ENCODE measurements around the gene ACTN4. TPM values are rescaled to one million over a fixed set of nuclear protein-coding genes. Genes with fewer than 3 reads are reported as not detected.
"Not testable (repeated sequence)": the region's sequence is repeated elsewhere in the genome, so short reads cannot be mapped to it uniquely, and the experiment has no call there.

Gene ACTN4
- total and polyA plus RNA-seq, 2 experiments from 2014 or later = 68.9 to 427 TPM

DNA sequence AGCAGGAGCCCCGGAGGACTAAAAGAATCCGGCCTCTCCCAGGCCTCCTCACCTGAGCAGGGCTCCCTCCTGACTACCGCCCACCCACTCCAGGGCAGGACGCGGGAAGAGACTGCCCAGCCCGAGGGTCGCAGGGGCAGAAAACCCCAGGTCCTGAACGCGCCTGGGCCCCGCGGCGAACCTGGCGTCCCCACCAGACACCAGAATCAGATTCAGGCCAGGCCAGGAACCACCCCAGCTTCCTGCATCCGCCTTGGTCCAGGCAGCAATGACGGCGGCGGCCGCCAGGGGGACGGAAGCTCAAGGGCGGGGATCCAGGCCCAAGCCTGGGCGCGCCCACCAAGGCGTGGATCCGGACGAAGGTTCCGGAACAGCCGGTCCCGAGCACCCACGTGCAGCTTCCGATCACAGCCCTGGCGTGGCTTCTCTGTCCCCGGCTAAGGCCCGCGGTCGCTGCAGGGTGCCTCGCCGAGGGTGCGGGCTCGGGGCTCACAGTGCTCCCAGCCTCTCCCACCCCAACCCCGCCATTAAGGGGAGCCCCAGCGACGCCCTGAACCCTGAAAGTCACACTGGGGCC is 122.3 kb downstream of the ACTN4 start (continued):
- TF ChIP-seq, protein P1, sequence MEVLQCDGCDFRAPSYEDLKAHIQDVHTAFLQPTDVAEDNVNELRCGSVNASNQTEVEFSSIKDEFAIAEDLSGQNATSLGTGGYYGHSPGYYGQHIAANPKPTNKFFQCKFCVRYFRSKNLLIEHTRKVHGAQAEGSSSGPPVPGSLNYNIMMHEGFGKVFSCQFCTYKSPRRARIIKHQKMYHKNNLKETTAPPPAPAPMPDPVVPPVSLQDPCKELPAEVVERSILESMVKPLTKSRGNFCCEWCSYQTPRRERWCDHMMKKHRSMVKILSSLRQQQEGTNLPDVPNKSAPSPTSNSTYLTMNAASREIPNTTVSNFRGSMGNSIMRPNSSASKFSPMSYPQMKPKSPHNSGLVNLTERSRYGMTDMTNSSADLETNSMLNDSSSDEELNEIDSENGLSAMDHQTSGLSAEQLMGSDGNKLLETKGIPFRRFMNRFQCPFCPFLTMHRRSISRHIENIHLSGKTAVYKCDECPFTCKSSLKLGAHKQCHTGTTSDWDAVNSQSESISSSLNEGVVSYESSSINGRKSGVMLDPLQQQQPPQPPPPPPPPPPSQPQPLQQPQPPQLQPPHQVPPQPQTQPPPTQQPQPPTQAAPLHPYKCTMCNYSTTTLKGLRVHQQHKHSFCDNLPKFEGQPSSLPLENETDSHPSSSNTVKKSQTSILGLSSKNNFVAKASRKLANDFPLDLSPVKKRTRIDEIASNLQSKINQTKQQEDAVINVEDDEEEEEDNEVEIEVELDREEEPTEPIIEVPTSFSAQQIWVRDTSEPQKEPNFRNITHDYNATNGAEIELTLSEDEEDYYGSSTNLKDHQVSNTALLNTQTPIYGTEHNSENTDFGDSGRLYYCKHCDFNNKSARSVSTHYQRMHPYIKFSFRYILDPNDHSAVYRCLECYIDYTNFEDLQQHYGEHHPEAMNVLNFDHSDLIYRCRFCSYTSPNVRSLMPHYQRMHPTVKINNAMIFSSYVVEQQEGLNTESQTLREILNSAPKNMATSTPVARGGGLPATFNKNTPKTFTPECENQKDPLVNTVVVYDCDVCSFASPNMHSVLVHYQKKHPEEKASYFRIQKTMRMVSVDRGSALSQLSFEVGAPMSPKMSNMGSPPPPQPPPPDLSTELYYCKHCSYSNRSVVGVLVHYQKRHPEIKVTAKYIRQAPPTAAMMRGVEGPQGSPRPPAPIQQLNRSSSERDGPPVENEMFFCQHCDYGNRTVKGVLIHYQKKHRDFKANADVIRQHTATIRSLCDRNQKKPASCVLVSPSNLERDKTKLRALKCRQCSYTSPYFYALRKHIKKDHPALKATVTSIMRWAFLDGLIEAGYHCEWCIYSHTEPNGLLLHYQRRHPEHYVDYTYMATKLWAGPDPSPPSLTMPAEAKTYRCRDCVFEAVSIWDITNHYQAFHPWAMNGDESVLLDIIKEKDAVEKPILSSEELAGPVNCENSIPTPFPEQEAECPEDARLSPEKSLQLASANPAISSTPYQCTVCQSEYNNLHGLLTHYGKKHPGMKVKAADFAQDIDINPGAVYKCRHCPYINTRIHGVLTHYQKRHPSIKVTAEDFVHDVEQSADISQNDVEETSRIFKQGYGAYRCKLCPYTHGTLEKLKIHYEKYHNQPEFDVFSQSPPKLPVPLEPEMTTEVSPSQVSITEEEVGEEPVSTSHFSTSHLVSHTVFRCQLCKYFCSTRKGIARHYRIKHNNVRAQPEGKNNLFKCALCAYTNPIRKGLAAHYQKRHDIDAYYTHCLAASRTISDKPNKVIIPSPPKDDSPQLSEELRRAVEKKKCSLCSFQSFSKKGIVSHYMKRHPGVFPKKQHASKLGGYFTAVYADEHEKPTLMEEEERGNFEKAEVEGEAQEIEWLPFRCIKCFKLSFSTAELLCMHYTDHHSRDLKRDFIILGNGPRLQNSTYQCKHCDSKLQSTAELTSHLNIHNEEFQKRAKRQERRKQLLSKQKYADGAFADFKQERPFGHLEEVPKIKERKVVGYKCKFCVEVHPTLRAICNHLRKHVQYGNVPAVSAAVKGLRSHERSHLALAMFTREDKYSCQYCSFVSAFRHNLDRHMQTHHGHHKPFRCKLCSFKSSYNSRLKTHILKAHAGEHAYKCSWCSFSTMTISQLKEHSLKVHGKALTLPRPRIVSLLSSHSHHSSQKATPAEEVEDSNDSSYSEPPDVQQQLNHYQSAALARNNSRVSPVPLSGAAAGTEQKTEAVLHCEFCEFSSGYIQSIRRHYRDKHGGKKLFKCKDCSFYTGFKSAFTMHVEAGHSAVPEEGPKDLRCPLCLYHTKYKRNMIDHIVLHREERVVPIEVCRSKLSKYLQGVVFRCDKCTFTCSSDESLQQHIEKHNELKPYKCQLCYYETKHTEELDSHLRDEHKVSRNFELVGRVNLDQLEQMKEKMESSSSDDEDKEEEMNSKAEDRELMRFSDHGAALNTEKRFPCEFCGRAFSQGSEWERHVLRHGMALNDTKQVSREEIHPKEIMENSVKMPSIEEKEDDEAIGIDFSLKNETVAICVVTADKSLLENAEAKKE (CRISPR knock-in tag; IDR thresholded peaks at IDR 0.05) = no peak
- TF ChIP-seq, protein P2, sequence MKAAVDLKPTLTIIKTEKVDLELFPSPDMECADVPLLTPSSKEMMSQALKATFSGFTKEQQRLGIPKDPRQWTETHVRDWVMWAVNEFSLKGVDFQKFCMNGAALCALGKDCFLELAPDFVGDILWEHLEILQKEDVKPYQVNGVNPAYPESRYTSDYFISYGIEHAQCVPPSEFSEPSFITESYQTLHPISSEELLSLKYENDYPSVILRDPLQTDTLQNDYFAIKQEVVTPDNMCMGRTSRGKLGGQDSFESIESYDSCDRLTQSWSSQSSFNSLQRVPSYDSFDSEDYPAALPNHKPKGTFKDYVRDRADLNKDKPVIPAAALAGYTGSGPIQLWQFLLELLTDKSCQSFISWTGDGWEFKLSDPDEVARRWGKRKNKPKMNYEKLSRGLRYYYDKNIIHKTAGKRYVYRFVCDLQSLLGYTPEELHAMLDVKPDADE (IDR thresholded peaks at IDR 0.05) = no peak
- TF ChIP-seq ZNF331 (CRISPR knock-in tag; IDR thresholded peaks at IDR 0.05; ENCODE audit: low read depth) = no peak
- no peak for TF ChIP-seq EZH2phosphoT487 (IDR thresholded peaks at IDR 0.05; ENCODE audit: unreplicated experiment)
- TF ChIP-seq NANOG (IDR thresholded peaks at IDR 0.05; ENCODE audit: borderline replicate concordance) = no peak
- TF ChIP-seq CREB1 (CRISPR knock-in tag; IDR thresholded peaks at IDR 0.05; ENCODE audit: low read depth) = no peak
- TF ChIP-seq POLR2AphosphoS5 (IDR thresholded peaks at IDR 0.05; ENCODE audit: low read depth) = peak; percentile 53; the same call in 1 of the 2 replicates

- H3K4me3 Mint-ChIP-seq, H3K27ac Mint-ChIP-seq: not testable (repeated sequence)
- peak overlapping the region; percentile 49 for H3K4me3 ChIP-seq
These were observed 122.9 kb downstream of the ACTN4 start for GRCh38 chr19:38770228-38770948.

GRCh38 chr19:38770949-38771275 is 123.5 kb downstream of the ACTN4 start:
- not testable (repeated sequence) for H3K4me3 ChIP-seq; H3K4me1 ChIP-seq (ENCODE audit: insufficient read depth); H3K36me3 Mint-ChIP-seq (ENCODE audit: low read depth); H3K36me3 ChIP-seq (ENCODE audit: insufficient read depth); DNase-seq (ENCODE audit: low spot score); H3K79me2 ChIP-seq (replicated peaks; ENCODE audit: insufficient read depth); H3K9me3 Mint-ChIP-seq; H3K9me2 ChIP-seq (ENCODE audit: insufficient read depth); H2AFZ ChIP-seq; H3K27me3 ChIP-seq (ENCODE audit: insufficient read depth); H4K20me1 ChIP-seq (replicated peaks; ENCODE audit: insufficient read depth); H3K4me3 Mint-ChIP-seq; H3K27ac ChIP-seq (ENCODE audit: low read depth); H3K27ac Mint-ChIP-seq; H3K4me1 Mint-ChIP-seq; H3F3A ChIP-seq (replicated peaks; ENCODE audit: low read depth); H3K27me3 Mint-ChIP-seq (ENCODE audit: insufficient read depth, low read depth, poor library complexity); H3K4me2 ChIP-seq
- peak; percentile 80 for ATAC-seq

More at GRCh38 chr19:38770228-38770948, 122.9 kb downstream of the ACTN4 start:
- not testable (repeated sequence) for DNase-seq (ENCODE audit: low spot score); H3K9me3 Mint-ChIP-seq; H2AFZ ChIP-seq; H3K79me2 ChIP-seq (replicated peaks; ENCODE audit: insufficient read depth); H3K27me3 ChIP-seq (ENCODE audit: insufficient read depth); H3K27ac ChIP-seq (ENCODE audit: low read depth); H3K36me3 Mint-ChIP-seq (ENCODE audit: low read depth); H4K20me1 ChIP-seq (replicated peaks; ENCODE audit: insufficient read depth); H3K36me3 ChIP-seq (ENCODE audit: insufficient read depth); H3K27me3 Mint-ChIP-seq (ENCODE audit: insufficient read depth, low read depth, poor library complexity); H3F3A ChIP-seq (replicated peaks; ENCODE audit: low read depth); H3K4me1 ChIP-seq (ENCODE audit: insufficient read depth); H3K9me2 ChIP-seq (ENCODE audit: insufficient read depth); H3K4me1 Mint-ChIP-seq
- ATAC-seq = peak; percentile 37
- H3K4me2 ChIP-seq = peak overlapping the region; percentile 54; the same call in 1 of the 2 replicates

- H3K4me3 ChIP-seq = 0 out of 2 replicates have a peak overlapping the region, but pooled peaks have one; percentile 34
- not testable (repeated sequence) for H3F3A ChIP-seq (replicated peaks; ENCODE audit: low read depth); H3K36me3 Mint-ChIP-seq (ENCODE audit: low read depth); H3K4me2 ChIP-seq; H3K27me3 ChIP-seq (ENCODE audit: insufficient read depth); H3K4me1 Mint-ChIP-seq; H3K4me1 ChIP-seq (ENCODE audit: insufficient read depth); H3K36me3 ChIP-seq (ENCODE audit: insufficient read depth); H3K9me2 ChIP-seq (ENCODE audit: insufficient read depth); H3K27ac ChIP-seq (ENCODE audit: low read depth); DNase-seq (ENCODE audit: low spot score); H3K4me3 Mint-ChIP-seq; H2AFZ ChIP-seq; H3K27me3 Mint-ChIP-seq (ENCODE audit: insufficient read depth, low read depth, poor library complexity); H4K20me1 ChIP-seq (replicated peaks; ENCODE audit: insufficient read depth); H3K27ac Mint-ChIP-seq; H3K79me2 ChIP-seq (replicated peaks; ENCODE audit: insufficient read depth); H3K9me3 Mint-ChIP-seq
- ATAC-seq = peak; percentile 36
These were observed 124.1 kb downstream of the ACTN4 start for GRCh38 chr19:38771569-38771968.

Data from GM23338 (cell line).